IMR-90 (cell line): ENCODE results near the gene DENND6B. TPM values are rescaled to one million over a fixed set of nuclear protein-coding genes. Genes with fewer than 3 reads are reported as not detected.

Source experiments
- ATAC-seq: fragments of 200-7000 bp; cut with Tn5 transposase; 2 replicates; pipeline ENCODE4 v1.9.1; 2020; ENCODE audit warnings: low read depth, mild to moderate bottlenecking, moderate library complexity
- BruUV-seq: library from RNA; stranded (reverse); fragments of 400-500 nt; replicated peaks from 2 replicates; lab custom pipeline; 2021; lab: Mats Ljungman, UMichigan
- CTCF ChIA-PET: fragments of 300-600 bp; formaldehyde crosslinking; extraction: SDS; loops from one replicate; lab custom pipeline; 2021; ENCODE audit warnings: antibody characterized with exemption; lab: Yijun Ruan, JAX
- POLR2A ChIA-PET: fragments of 300-600 bp; sonication (Branson Sonifier 250); formaldehyde crosslinking; loops from one replicate; lab custom pipeline; 2022; ENCODE audit warnings: antibody characterized with exemption; ENCODE audit not compliant: unreplicated experiment; lab: Charles Lee
- DNase-seq: peaks from one replicate; pipeline ENCODE4 v3.0.0; 2013
- H2AFZ ChIP-seq: replicated peaks from 2 replicates; pipeline ENCODE3; 2013; ENCODE audit warnings: low read length, mild to moderate bottlenecking; ENCODE audit not compliant: poor library complexity
- H2AK5ac ChIP-seq: 2 replicates; pipeline ENCODE4 v1.6.1; 2013; ENCODE audit warnings: low read depth, low read length, inconsistent platforms
- H2AK9ac ChIP-seq: replicated peaks from 2 replicates; pipeline ENCODE3; 2013; ENCODE audit warnings: mild to moderate bottlenecking, low read depth, low read length, moderate library complexity; ENCODE audit not compliant: poor library complexity
- H2BK120ac ChIP-seq: 2 replicates; pipeline ENCODE4 v1.6.1; 2013; ENCODE audit warnings: low read depth, low read length, inconsistent platforms
- H2BK15ac ChIP-seq: 3 replicates; pipeline ENCODE4 v1.6.1; 2013; ENCODE audit warnings: low read depth, low read length, inconsistent platforms
- H2BK20ac ChIP-seq: 2 replicates; pipeline ENCODE4 v1.6.1; 2013; ENCODE audit warnings: low read depth, mild to moderate bottlenecking, inconsistent platforms, low read length, moderate library complexity
- H2BK5ac ChIP-seq: 2 replicates; pipeline ENCODE4 v1.6.1; 2013; ENCODE audit warnings: mild to moderate bottlenecking, low read depth, low read length, inconsistent platforms; ENCODE audit not compliant: poor library complexity, severe bottlenecking
- H3K14ac ChIP-seq: replicated peaks from 2 replicates; pipeline ENCODE4 v1.6.1; 2013; ENCODE audit warnings: low read depth, low read length, inconsistent platforms
- H3K18ac ChIP-seq: 2 replicates; pipeline ENCODE4 v1.6.1; 2013; ENCODE audit warnings: low read depth, low read length, control low read depth
- H3K23ac ChIP-seq: 2 replicates; pipeline ENCODE4 v1.6.1; 2013; ENCODE audit warnings: low read depth, low read length, inconsistent platforms
- H3K27ac ChIP-seq: 2 replicates; pipeline ENCODE4 v1.5.1; 2013; ENCODE audit warnings: mild to moderate bottlenecking, control low read depth, low read length; ENCODE audit not compliant: insufficient read depth
- H3K27me3 ChIP-seq: 2 replicates; pipeline ENCODE4 v1.6.1; 2013; ENCODE audit warnings: low read length; ENCODE audit not compliant: control insufficient read depth, insufficient read depth
- H3K36me3 ChIP-seq: 2 replicates; pipeline ENCODE4 v1.6.1; 2013; ENCODE audit warnings: low read length, mixed read lengths; ENCODE audit not compliant: control insufficient read depth, insufficient read depth
- H3K4ac ChIP-seq: 2 replicates; pipeline ENCODE4 v1.6.1; 2013; ENCODE audit warnings: low read depth, low read length, inconsistent platforms
- H3K4me1 ChIP-seq: 2 replicates; pipeline ENCODE4 v1.6.1; 2013; ENCODE audit warnings: low read length, mixed read lengths; ENCODE audit not compliant: control insufficient read depth, insufficient read depth
- H3K4me2 ChIP-seq: 2 replicates; pipeline ENCODE4 v1.6.1; 2013; ENCODE audit warnings: low read depth, mild to moderate bottlenecking, control low read depth, low read length, moderate library complexity
- H3K4me3 ChIP-seq: 2 replicates; pipeline ENCODE4 v1.5.1; 2013; ENCODE audit warnings: low read depth, mild to moderate bottlenecking, control low read depth, low read length, moderate library complexity; ENCODE audit not compliant: insufficient read depth
- H3K56ac ChIP-seq: 2 replicates; pipeline ENCODE4 v1.6.1; 2013; ENCODE audit warnings: low read length, inconsistent platforms; ENCODE audit not compliant: insufficient read depth; ENCODE audit errors: extremely low read depth
- H3K79me1 ChIP-seq, 2 experiments: 2 replicates each; pipeline ENCODE4 v1.6.1; 2013; ENCODE audit warnings: low read length in 2 of 2, inconsistent platforms in 1 of 2, low read depth in 1 of 2
- H3K9ac ChIP-seq: 2 replicates; pipeline ENCODE4 v1.6.1; 2013; ENCODE audit warnings: low read depth, low read length, control low read depth
- H3K9me1 ChIP-seq: 2 replicates; pipeline ENCODE4 v1.6.1; 2013; ENCODE audit warnings: low read length, inconsistent platforms; ENCODE audit not compliant: insufficient read depth
- H3K9me3 ChIP-seq: 2 replicates; pipeline ENCODE4 v1.6.1; 2013; ENCODE audit warnings: low read length; ENCODE audit not compliant: control insufficient read depth, insufficient read depth
- H4K20me1 ChIP-seq: 2 replicates; pipeline ENCODE4 v1.6.1; 2013; ENCODE audit warnings: low read length, inconsistent platforms; ENCODE audit not compliant: insufficient read depth
- H4K5ac ChIP-seq: 2 replicates; pipeline ENCODE4 v1.6.1; 2013; ENCODE audit warnings: mild to moderate bottlenecking, low read depth, low read length, control low read depth
- H4K8ac ChIP-seq, 2 experiments: 2 replicates each; pipeline ENCODE4 v1.6.1; 2013; ENCODE audit warnings: low read depth in 2 of 2, low read length in 2 of 2, control low read depth in 1 of 2, inconsistent platforms in 1 of 2
- H4K91ac ChIP-seq: 2 replicates; pipeline ENCODE4 v1.6.1; 2013; ENCODE audit warnings: low read depth, low read length, inconsistent platforms; ENCODE audit not compliant: insufficient read depth
- BHLHE40 ChIP-seq: fragments of 150-350 bp; IDR thresholded peaks from 2 replicates; pipeline ENCODE4 v1.6.1; 2016; ENCODE audit warnings: mild to moderate bottlenecking, low read depth, low read length
- CEBPB ChIP-seq: IDR thresholded peaks from 2 replicates; pipeline ENCODE4 v1.6.1; 2012; ENCODE audit warnings: low read depth, low read length, improper control_type of control experiment
- CHD1 ChIP-seq: IDR thresholded peaks from 2 replicates; pipeline ENCODE4 v1.6.1; 2012; ENCODE audit warnings: low read depth, low read length, improper control_type of control experiment
- CTCF ChIP-seq: conservative IDR thresholded peaks from 2 replicates; pipeline ENCODE4 v1.5.1; 2012; ENCODE audit warnings: mild to moderate bottlenecking, low read depth, low read length, improper control_type of control experiment
- ELK1 ChIP-seq: fragments of 150-350 bp; IDR thresholded peaks from 2 replicates; pipeline ENCODE4 v1.6.1; 2016; ENCODE audit warnings: low read depth, mild to moderate bottlenecking, low read length, moderate library complexity, borderline replicate concordance
- FOS ChIP-seq: fragments of 150-350 bp; IDR thresholded peaks from 2 replicates; pipeline ENCODE4 v1.6.1; 2016; ENCODE audit warnings: low read depth, low read length
- MAFK ChIP-seq: IDR thresholded peaks from 2 replicates; pipeline ENCODE4 v1.6.1; 2012; ENCODE audit warnings: low read depth, low read length, improper control_type of control experiment
- MAZ ChIP-seq: IDR thresholded peaks from 2 replicates; pipeline ENCODE4 v1.6.1; 2012; ENCODE audit warnings: low read depth, mild to moderate bottlenecking, low read length, improper control_type of control experiment, moderate library complexity, borderline replicate concordance
- MXI1 ChIP-seq: IDR thresholded peaks from 2 replicates; pipeline ENCODE4 v1.6.1; 2012; ENCODE audit warnings: low read depth, mild to moderate bottlenecking, low read length, moderate library complexity, borderline replicate concordance
- NFE2L2 ChIP-seq: fragments of 150-350 bp; IDR thresholded peaks from 2 replicates; pipeline ENCODE4 v1.6.1; 2016; ENCODE audit warnings: low read depth, mild to moderate bottlenecking, low read length
- POLR2A ChIP-seq: IDR thresholded peaks from 2 replicates; pipeline ENCODE4 v1.6.1; 2012; ENCODE audit warnings: mild to moderate bottlenecking, low read depth, low read length
- RAD21 ChIP-seq: IDR thresholded peaks from 2 replicates; pipeline ENCODE4 v1.6.1; 2012; ENCODE audit warnings: low read length, improper control_type of control experiment
- RCOR1 ChIP-seq: IDR thresholded peaks from 2 replicates; pipeline ENCODE4 v1.6.1; 2012; ENCODE audit warnings: mild to moderate bottlenecking, low read length, improper control_type of control experiment; ENCODE audit not compliant: insufficient replicate concordance
- RFX5 ChIP-seq: IDR thresholded peaks from 2 replicates; pipeline ENCODE4 v1.8.0; 2012; ENCODE audit warnings: low read depth, mild to moderate bottlenecking, low read length, moderate library complexity
- SMC3 ChIP-seq: fragments of 150-350 bp; IDR thresholded peaks from 2 replicates; pipeline ENCODE4 v1.6.1; 2016; ENCODE audit warnings: low read depth, mild to moderate bottlenecking, antibody characterized with exemption, low read length, moderate library complexity
- USF2 ChIP-seq: fragments of 150-350 bp; IDR thresholded peaks from 2 replicates; pipeline ENCODE4 v1.6.1; 2017; ENCODE audit warnings: mild to moderate bottlenecking, antibody characterized with exemption, low read length, low read depth
- WGBS, 2 experiments: methylation state at CpG; one replicate each; pipeline versions ENCODE4 v1.1.5 to v1.1.7; 2013; ENCODE audit warnings: missing lambda C conversion rate in 2 of 2; ENCODE audit not compliant: insufficient read length in 1 of 2; ENCODE audit errors: extremely low coverage in 2 of 2; 5-methylcytosine and 5-hydroxymethylcytosine counted together
- dilution Hi-C: fragments of 300-500 bp; cut with HindIII; formaldehyde crosslinking; loops from one replicate; pipeline ENCODE4 v1.14.3; 2018; ENCODE audit warnings: low sequenced_read_pairs; ENCODE audit not compliant: unreplicated experiment
- in situ Hi-C: fragments of 300-500 bp; cut with MboI; formaldehyde crosslinking; loops from 3 replicates; pipeline ENCODE4 v1.14.3; 2019; ENCODE audit warnings: low sequenced_read_pairs, inconsistent platforms, mixed read lengths
- intact Hi-C: fragments of 100-400 bp; cut with micrococcal nuclease; formaldehyde crosslinking; loops from 2 replicates; pipeline ENCODE4 v1.10.0; 2022
- polyA plus RNA-seq, 3 experiments: library from polyadenylated mRNA; depleted of rRNA; stranded (reverse); fragments of >200 nt; gene quantifications; 2 replicates each; pipeline ENCODE4 v1.2.3, GENCODE V29; 2012; ENCODE audit warnings: low replicate concordance in 1 of 3
- total RNA-seq: library from RNA; depleted of rRNA; stranded (reverse); fragments of >200 nt; gene quantifications from 2 replicates; pipeline ENCODE4 v1.2.3, GENCODE V29; 2012

The DENND6B gene
- total and polyA plus RNA-seq, 2 of the 4 experiments (the other 2 are of a cell fraction), result 0.36 to 4.9 TPM

- peaks cover 48% of the 10 kb centered on the region for H4K20me1 ChIP-seq
- no peak for DNase-seq
- no peak overlapping the region for H3K9ac ChIP-seq
- H3K14ac ChIP-seq, result no peak overlapping the region
- ChIA-PET POLR2A (no interaction called here), CTCF (no interaction called here)
- dilution Hi-C loops, result no loop called here
- TF ChIP-seq CTCF, result no peak
- no peak for TF ChIP-seq NFE2L2
- no peak for TF ChIP-seq MXI1
- no peak for TF ChIP-seq MAFK
- TF ChIP-seq CEBPB, result no peak
- TF ChIP-seq CHD1, result no peak
- TF ChIP-seq BHLHE40, result no peak
- no peak for TF ChIP-seq RCOR1
- no peak for TF ChIP-seq FOS
- no peak for TF ChIP-seq RFX5
- TF ChIP-seq RAD21, result no peak
- no peak for TF ChIP-seq ELK1
- TF ChIP-seq SMC3, result no peak
- TF ChIP-seq USF2, result no peak
- no peak for TF ChIP-seq POLR2A
- no peak for TF ChIP-seq MAZ
- H3K4me1 ChIP-seq, result peaks cover 7% of the 10 kb centered on the region
- in situ Hi-C loops, result loop anchor here (10.0 kb wide), 1 partner anchor 47 kb away; the partner anchor contains the start of gene DENND6B
- no peak overlapping the region for H4K91ac ChIP-seq
- H3K4me3 ChIP-seq, result no peak overlapping the region
- H3K56ac ChIP-seq, result no peak overlapping the region
- H2BK5ac ChIP-seq, result no peak overlapping the region
- H2AK9ac ChIP-seq, result no peak overlapping the region
- no peaks in the 10 kb centered on the region for H3K27me3 ChIP-seq
- H4K8ac ChIP-seq, result no peak overlapping the region
- H3K4me2 ChIP-seq, result no peak overlapping the region
- H3K23ac ChIP-seq, result no peak overlapping the region
- intact Hi-C loops, result no loop called here
- H3K18ac ChIP-seq, result no peak overlapping the region
- H3K79me1 ChIP-seq, result peaks cover 3 to 43% of the 10 kb centered on the region in 2 experiments; a peak in 2 of 4 replicates
- H4K5ac ChIP-seq, result no peak overlapping the region
- H3K9me3 ChIP-seq, result no peaks in the 10 kb centered on the region
- H2AK5ac ChIP-seq, result no peak overlapping the region
- H2BK20ac ChIP-seq, result no peak overlapping the region
- WGBS, 2 experiments, result 97% methylated on average over 17 of the region's 25 CpGs; no CpG with 5 or more reads in 1 of the 2 experiments
- no TSS peak for BruUV-seq
- no peak overlapping the region for H2BK120ac ChIP-seq
- H2BK15ac ChIP-seq, result no peak overlapping the region
- no peak overlapping the region for H2AFZ ChIP-seq
- H3K27ac ChIP-seq, result no peak overlapping the region
- no peak overlapping the region for H3K4ac ChIP-seq
- no peaks in the 10 kb centered on the region for H3K9me1 ChIP-seq
- peaks cover 84% of the 10 kb centered on the region for H3K36me3 ChIP-seq
- no peak for ATAC-seq
These were observed 49.1 kb downstream of the DENND6B start for GRCh38 chr22:50277761-50278160.
